SK-N-SH (cell line): ENCODE data around the gene BCL7C. TPM values are rescaled to one million over a fixed set of nuclear protein-coding genes. Genes with fewer than 3 reads are reported as not detected.
A peak's percentile ranks its signal among the peaks of the same experiment; 100 is the strongest.

Source experiments
- CTCF ChIA-PET: fragments of 300-600, 350-600 bp; formaldehyde crosslinking; extraction: SDS; loops from one replicate; lab custom pipeline; 2021; lab: Yijun Ruan, JAX
- POLR2A ChIA-PET: fragments of 350-600 bp; sonication (Branson Sonifier 250); formaldehyde crosslinking; extraction: SDS; loops from one replicate; lab custom pipeline; 2020; ENCODE audit warnings: antibody characterized with exemption, inconsistent platforms; lab: Yijun Ruan, JAX
- DNase-seq: peaks from one replicate; pipeline ENCODE4 v3.0.0; 2012
- H2AFZ ChIP-seq: fragments of 200-600 bp; sonication (generic); 2 replicates; pipeline ENCODE4 v1.8.1; 2016; ENCODE audit warnings: antibody characterized with exemption, mild to moderate bottlenecking, low read depth
- H3F3A ChIP-seq: fragments of 200-600 bp; sonication (generic); replicated peaks from 2 replicates; pipeline ENCODE3; 2016; ENCODE audit warnings: antibody characterized with exemption, mild to moderate bottlenecking; ENCODE audit not compliant: insufficient read depth
- H3K27ac ChIP-seq, 2 experiments: fragments of 200-500 bp in 1 of 2; fragments of 200-600 bp in 1 of 2; sonication (Bioruptor generic) in 1 of 2; sonication (generic), shearing (Covaris generic) in 1 of 2; 2 replicates each; pipeline versions ENCODE4 v1.5.1 to v1.6.1; 2014 to 2016; ENCODE audit warnings: low read depth in 2 of 2, inconsistent platforms in 1 of 2, low read length in 1 of 2, mild to moderate bottlenecking in 1 of 2, mixed read lengths in 1 of 2
- H3K27me3 ChIP-seq: fragments of 200-600 bp; sonication (generic), shearing (Covaris generic); 2 replicates; pipeline ENCODE4 v1.6.1; 2016; ENCODE audit warnings: mixed run types; ENCODE audit not compliant: insufficient read depth
- H3K36me3 ChIP-seq, 2 experiments: fragments of 200-500 bp in 1 of 2; fragments of 200-600 bp in 1 of 2; sonication (Bioruptor generic) in 1 of 2; sonication (generic) in 1 of 2; replicated peaks in 1 of 2; 2 replicates each; pipeline versions ENCODE3 to v1.5.1; 2014 to 2016; ENCODE audit warnings: low read length in 1 of 2, mild to moderate bottlenecking in 1 of 2; ENCODE audit not compliant: insufficient read depth in 2 of 2, control insufficient read depth in 1 of 2
- H3K4me1 ChIP-seq, 2 experiments: fragments of 200-500 bp in 1 of 2; fragments of 200-600 bp in 1 of 2; sonication (Bioruptor generic) in 1 of 2; sonication (generic), shearing (Covaris generic) in 1 of 2; 2 replicates each; pipeline versions ENCODE4 v1.5.1 to v1.6.1; 2014 to 2016; ENCODE audit warnings: low read depth in 1 of 2, low read length in 1 of 2, mixed run types in 1 of 2; ENCODE audit not compliant: insufficient read depth in 2 of 2, control insufficient read depth in 1 of 2
- H3K4me2 ChIP-seq: fragments of 200-600 bp; sonication (generic), shearing (Covaris generic); 2 replicates; pipeline ENCODE4 v1.6.1; 2017; ENCODE audit warnings: mixed run types
- H3K4me3 ChIP-seq, 2 experiments: fragments of 200-500 bp in 1 of 2; fragments of 200-600 bp in 1 of 2; sonication (Bioruptor generic) in 1 of 2; sonication (generic), shearing (Covaris generic) in 1 of 2; 2 replicates each; pipeline versions ENCODE4 v1.5.1 to v1.8.1; 2014 to 2016; ENCODE audit warnings: low read depth in 2 of 2, inconsistent platforms in 1 of 2, low read length in 1 of 2, mild to moderate bottlenecking in 1 of 2, mixed read lengths in 1 of 2, moderate library complexity in 1 of 2
- H3K79me2 ChIP-seq: fragments of 200-600 bp; sonication (generic); 2 replicates; pipeline ENCODE4 v1.8.1; 2017; ENCODE audit warnings: mild to moderate bottlenecking; ENCODE audit not compliant: insufficient read depth
- H3K9ac ChIP-seq: fragments of 200-600 bp; sonication (generic); 2 replicates; pipeline ENCODE4 v1.6.1; 2017; ENCODE audit warnings: mixed run types
- H3K9me2 ChIP-seq: fragments of 200-600 bp; sonication (generic); 2 replicates; pipeline ENCODE4 v1.6.1; 2017; ENCODE audit warnings: mixed run types
- H3K9me3 ChIP-seq: fragments of 200-600 bp; sonication (generic); 2 replicates; pipeline ENCODE4 v1.6.1; 2017; ENCODE audit warnings: mixed run types, mild to moderate bottlenecking, moderate library complexity
- H4K20me1 ChIP-seq: fragments of 200-600 bp; sonication (generic); 2 replicates; pipeline ENCODE4 v1.6.1; 2017; ENCODE audit warnings: mild to moderate bottlenecking, mixed run types; ENCODE audit not compliant: insufficient read depth
- ELF1 ChIP-seq: IDR thresholded peaks from 2 replicates; pipeline ENCODE4 v1.4.0; 2012
- EZH2phosphoT487 ChIP-seq: fragments of 200-600 bp; sonication (generic); IDR thresholded peaks from 2 replicates; pipeline ENCODE4 v1.6.1; 2017; ENCODE audit warnings: low read depth, mixed run types, mild to moderate bottlenecking, antibody characterized with exemption, moderate library complexity, borderline replicate concordance
- FOXJ3 ChIP-seq: sonication (generic); formaldehyde crosslinking; IDR thresholded peaks from 2 replicates; pipeline ENCODE4 v1.5.1; 2020; ENCODE audit warnings: mild to moderate bottlenecking, missing genetic modification reagents
- IRF3 ChIP-seq: fragments of 150-350 bp; IDR thresholded peaks from 2 replicates; pipeline ENCODE4 v1.6.1; 2016; ENCODE audit warnings: mild to moderate bottlenecking, low read depth, low read length
- MAX ChIP-seq: IDR thresholded peaks from 2 replicates; pipeline ENCODE4 v1.4.0; 2012; ENCODE audit warnings: low read depth
- MEF2A ChIP-seq: IDR thresholded peaks from 2 replicates; pipeline ENCODE4 v1.4.0; 2012; ENCODE audit warnings: low read depth, borderline replicate concordance
- NRF1 ChIP-seq: IDR thresholded peaks from 2 replicates; pipeline ENCODE4 v1.6.1; 2012; ENCODE audit warnings: low read depth, mild to moderate bottlenecking, low read length
- RAD21 ChIP-seq: IDR thresholded peaks from 2 replicates; pipeline ENCODE4 v1.6.1; 2012; ENCODE audit warnings: mild to moderate bottlenecking, low read length
- RCOR1 ChIP-seq: fragments of 150-350 bp; IDR thresholded peaks from 2 replicates; pipeline ENCODE4 v1.6.1; 2017; ENCODE audit warnings: antibody characterized with exemption, low read length
- RFX5 ChIP-seq: IDR thresholded peaks from 2 replicates; pipeline ENCODE4 v1.6.1; 2012; ENCODE audit warnings: mild to moderate bottlenecking, improper control_type of control experiment, low read length
- TCF12 ChIP-seq: IDR thresholded peaks from 2 replicates; pipeline ENCODE4 v1.4.0; 2012
- TEAD4 ChIP-seq: IDR thresholded peaks from 2 replicates; pipeline ENCODE4 v1.4.0; 2012; ENCODE audit warnings: mild to moderate bottlenecking, borderline replicate concordance; ENCODE audit not compliant: insufficient read depth
- WGBS: methylation state at CpG from one replicate; pipeline ENCODE4 v1.1.6; 2017; ENCODE audit warnings: low lambda C conversion rate; 5-methylcytosine and 5-hydroxymethylcytosine counted together
- polyA plus RNA-seq, 3 experiments: library from polyadenylated mRNA; depleted of rRNA; stranded (reverse); fragments of >200 nt; gene quantifications; 2 replicates each; pipeline ENCODE4 v1.2.3, GENCODE V29; 2012

Gene BCL7C
- polyA plus RNA-seq, 1 of the 3 experiments (the other 2 are of a cell fraction): 56.3 TPM

- TF ChIP-seq TCF12: no peak
- no peak for TF ChIP-seq EZH2phosphoT487
- no peak for TF ChIP-seq IRF3
- TF ChIP-seq RAD21: 0 out of 2 replicates have a peak, but pooled peaks have one; percentile 18
- TF ChIP-seq ELF1: no peak
- no peak for TF ChIP-seq NRF1
- no peak for TF ChIP-seq RFX5
- peak; percentile 97 for TF ChIP-seq MAX
- TF ChIP-seq MEF2A: no peak
- TF ChIP-seq FOXJ3: peak; percentile 17; the same call in 1 of the 2 replicates
- no peak for TF ChIP-seq TEAD4
- no peak for TF ChIP-seq RCOR1
Observed at GRCh38 chr16:30893744-30894539, at the start of gene BCL7C (continued).

- no peak overlapping the region for H2AFZ ChIP-seq
- H3K79me2 ChIP-seq: peaks cover 19% of the 10 kb centered on the region; the same call in 1 of the 2 replicates
- no peak overlapping the region for H3K4me2 ChIP-seq
- no peaks in the 10 kb centered on the region for H3K27me3 ChIP-seq
- POLR2A ChIA-PET: interaction anchor here (0.9 to 1.9 kb wide), 7 partner anchors 7 to 518 kb away, joined by 4 to 5 read pairs (median 4); partner anchors contain the start of genes FUS and SETD1A
- H3K9me2 ChIP-seq: no peaks in the 10 kb centered on the region
- DNase-seq: no peak
- no peak overlapping the region; a peak in 1 of 4 replicates for H3K27ac ChIP-seq
- CTCF ChIA-PET: interaction anchor here (0.6 to 4.8 kb wide), 22 partner anchors 10 to 195 kb away, joined by 3 to 45 read pairs (median 4); partner anchors contain the start of genes CTF1, FBXL19, ORAI3 and PHKG2
- H3F3A ChIP-seq: peaks cover 18% of the 10 kb centered on the region
- no CpG with 5 or more reads among the region's 4 CpGs for WGBS
- peaks cover 0 to 7% of the 10 kb centered on the region in 2 experiments; a peak in 1 of 4 replicates for H3K4me1 ChIP-seq
- H3K9me3 ChIP-seq: no peaks in the 10 kb centered on the region
- peaks cover 27 to 32% of the 10 kb centered on the region in 2 experiments for H3K36me3 ChIP-seq
- TF ChIP-seq EZH2phosphoT487: no peak
- no peak overlapping the region for H3K9ac ChIP-seq
- H3K4me3 ChIP-seq: no peak overlapping the region
- 0 out of 2 replicates have a peak, but pooled peaks cover 4% of the 10 kb centered on the region for H4K20me1 ChIP-seq
Observed at GRCh38 chr16:30942426-30942806, 48.5 kb upstream of the BCL7C start.
